Right atrium auricular region (tissue), 2 donors: Measurements from ENCODE around the gene C6orf136. TPM values are rescaled to one million over a fixed set of nuclear protein-coding genes. Genes with fewer than 3 reads are reported as not detected.
A peak's percentile ranks its signal among the peaks of the same experiment; 100 is the strongest.

Experiments used
- DNase-seq: peaks from one replicate; pipeline ENCODE4 v3.0.0-alpha.2; 2019; ENCODE audit warnings: low spot score
- H3K27ac ChIP-seq, 2 donors: fragments of 200-600 bp; sonication (generic); 1 replicate in 1 of 2; 2 replicates in 1 of 2; pipeline ENCODE4 v1.5.1; 2016 to 2019
- H3K27me3 ChIP-seq, 2 donors: fragments of 200-600 bp; sonication (generic); one replicate each; pipeline versions ENCODE4 v1.5.1 to v1.6.0; 2017 to 2019
- H3K36me3 ChIP-seq: fragments of 200-600 bp; sonication (generic); one replicate; pipeline ENCODE4 v1.5.1; 2016
- H3K4me1 ChIP-seq, 2 donors: fragments of 200-600 bp; sonication (generic); one replicate each; pipeline versions ENCODE4 v1.5.1 to v1.6.0; 2017 to 2019
- H3K4me3 ChIP-seq, 2 donors: fragments of 200-600 bp; sonication (generic); 1 replicate in 1 of 2; 2 replicates in 1 of 2; pipeline ENCODE4 v1.5.1; 2017 to 2019; ENCODE audit warnings: mild to moderate bottlenecking in 1 of 2, moderate library complexity in 1 of 2
- H3K9me3 ChIP-seq, 2 donors: fragments of 200-600 bp; sonication (generic); one replicate each; pipeline ENCODE4 v1.5.1; 2019
- total RNA-seq, 2 donors: library from RNA; depleted of rRNA; stranded (reverse); fragments of >200 nt; gene quantifications; one replicate each; pipeline ENCODE4 v1.1.0, GENCODE V29; 2016
- TF ChIP-seq, protein P1 (sequence below), 2 donors: fragments of 200-600 bp; sonication (generic); IDR thresholded peaks; one replicate each; pipeline ENCODE4 v1.5.1; 2019; ENCODE audit warnings: antibody characterized with exemption in 2 of 2

The C6orf136 gene
- total RNA-seq, 2 donors from 2014 or later: 28.3 to 29.4 TPM

DNA sequence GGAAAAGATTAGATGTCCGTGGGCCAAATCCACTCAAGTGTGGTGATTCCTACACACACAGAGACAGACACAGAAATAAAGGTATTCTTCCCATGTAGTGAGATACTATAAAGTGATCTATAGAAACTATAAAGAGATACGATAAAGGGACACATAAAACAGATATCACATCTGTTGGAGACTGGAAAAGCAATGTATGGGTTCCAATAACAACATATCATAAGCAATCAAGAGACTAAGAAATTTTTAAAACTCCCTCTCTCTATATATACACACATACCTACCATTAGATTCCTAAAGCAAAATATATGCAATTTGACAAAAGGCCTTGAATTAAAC, 35.1 kb upstream of the C6orf136 start:
- H3K27ac ChIP-seq: no peak overlapping the region
- H3K9me3 ChIP-seq: no peaks in the 10 kb centered on the region
- no peak overlapping the region for H3K4me3 ChIP-seq
- no peak for DNase-seq
- H3K4me1 ChIP-seq: peaks cover 0 to 54% of the 10 kb centered on the region in 2 donors
- H3K27me3 ChIP-seq: no peaks in the 10 kb centered on the region
- TF ChIP-seq, protein P1, sequence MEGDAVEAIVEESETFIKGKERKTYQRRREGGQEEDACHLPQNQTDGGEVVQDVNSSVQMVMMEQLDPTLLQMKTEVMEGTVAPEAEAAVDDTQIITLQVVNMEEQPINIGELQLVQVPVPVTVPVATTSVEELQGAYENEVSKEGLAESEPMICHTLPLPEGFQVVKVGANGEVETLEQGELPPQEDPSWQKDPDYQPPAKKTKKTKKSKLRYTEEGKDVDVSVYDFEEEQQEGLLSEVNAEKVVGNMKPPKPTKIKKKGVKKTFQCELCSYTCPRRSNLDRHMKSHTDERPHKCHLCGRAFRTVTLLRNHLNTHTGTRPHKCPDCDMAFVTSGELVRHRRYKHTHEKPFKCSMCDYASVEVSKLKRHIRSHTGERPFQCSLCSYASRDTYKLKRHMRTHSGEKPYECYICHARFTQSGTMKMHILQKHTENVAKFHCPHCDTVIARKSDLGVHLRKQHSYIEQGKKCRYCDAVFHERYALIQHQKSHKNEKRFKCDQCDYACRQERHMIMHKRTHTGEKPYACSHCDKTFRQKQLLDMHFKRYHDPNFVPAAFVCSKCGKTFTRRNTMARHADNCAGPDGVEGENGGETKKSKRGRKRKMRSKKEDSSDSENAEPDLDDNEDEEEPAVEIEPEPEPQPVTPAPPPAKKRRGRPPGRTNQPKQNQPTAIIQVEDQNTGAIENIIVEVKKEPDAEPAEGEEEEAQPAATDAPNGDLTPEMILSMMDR (IDR thresholded peaks at IDR 0.05): no peak
- H3K36me3 ChIP-seq: peaks cover 40% of the 10 kb centered on the region

DNA sequence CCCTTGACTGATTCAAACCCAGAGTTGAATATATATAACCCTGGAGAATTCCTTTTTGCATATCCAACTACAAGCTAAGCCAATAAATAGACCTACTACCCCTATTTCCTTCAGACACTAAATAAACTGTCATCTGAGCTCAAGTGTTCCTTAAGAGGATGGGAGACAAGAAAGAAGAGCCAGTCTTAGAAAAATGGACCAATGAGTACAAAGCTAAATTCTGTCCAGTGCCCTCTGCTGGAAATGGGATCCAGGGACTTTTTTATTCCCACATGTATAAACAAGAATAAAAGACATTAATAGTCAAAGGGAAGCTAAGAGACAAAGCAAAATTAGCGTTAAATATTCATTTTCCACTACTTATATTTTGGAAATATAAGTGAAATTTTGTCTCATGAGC, 34.7 kb upstream of the C6orf136 start:
- peaks cover 38% of the 10 kb centered on the region for H3K36me3 ChIP-seq
- peaks cover 0 to 54% of the 10 kb centered on the region in 2 donors for H3K4me1 ChIP-seq
- TF ChIP-seq, protein P1 (IDR thresholded peaks at IDR 0.05): peak in 1 of 2 donors; percentile 41
- peak overlapping the region; percentile 25 to 97 for H3K27ac ChIP-seq
- H3K27me3 ChIP-seq: no peaks in the 10 kb centered on the region
- DNase-seq: no peak
- no peaks in the 10 kb centered on the region for H3K9me3 ChIP-seq
- no peak overlapping the region for H3K4me3 ChIP-seq

DNA sequence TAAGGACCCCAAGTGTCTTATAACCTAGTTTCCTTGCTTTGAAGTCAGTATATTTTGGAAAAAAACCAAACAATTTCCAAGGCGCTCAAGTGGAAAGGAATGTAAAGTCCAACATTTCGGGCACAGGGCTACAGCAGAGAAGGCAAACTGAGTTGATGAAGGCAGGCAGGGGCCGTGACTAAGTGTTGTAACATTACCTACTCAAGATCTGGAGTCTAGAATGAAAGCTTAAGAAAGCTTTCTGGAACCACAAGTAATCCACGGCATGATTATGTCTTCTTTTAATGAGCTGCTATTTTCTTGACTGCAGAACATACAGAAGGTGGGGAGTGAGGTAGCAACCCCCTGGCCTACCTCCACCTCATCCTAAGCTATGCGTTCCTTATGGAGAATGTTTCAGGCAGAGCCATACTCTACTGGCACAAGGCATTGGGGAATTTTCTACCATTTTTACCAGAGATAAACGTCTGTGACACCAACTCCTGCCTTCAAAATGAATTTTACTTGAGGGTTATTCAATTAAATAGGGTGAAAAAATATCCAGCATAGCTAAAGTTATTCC, 34.2 kb upstream of the C6orf136 start:
- Histone ChIP-seq H3K27me3 (no peaks in the 10 kb centered on the region), H3K9me3 (no peaks in the 10 kb centered on the region), H3K4me1 (peaks cover 0 to 54% of the 10 kb centered on the region in 2 donors), H3K27ac (peak overlapping the region; percentile 25 to 97), H3K36me3 (peaks cover 32% of the 10 kb centered on the region), H3K4me3 (no peak overlapping the region)
- TF ChIP-seq, protein P1 (IDR thresholded peaks at IDR 0.05): no peak
- DNase-seq: no peak

DNA sequence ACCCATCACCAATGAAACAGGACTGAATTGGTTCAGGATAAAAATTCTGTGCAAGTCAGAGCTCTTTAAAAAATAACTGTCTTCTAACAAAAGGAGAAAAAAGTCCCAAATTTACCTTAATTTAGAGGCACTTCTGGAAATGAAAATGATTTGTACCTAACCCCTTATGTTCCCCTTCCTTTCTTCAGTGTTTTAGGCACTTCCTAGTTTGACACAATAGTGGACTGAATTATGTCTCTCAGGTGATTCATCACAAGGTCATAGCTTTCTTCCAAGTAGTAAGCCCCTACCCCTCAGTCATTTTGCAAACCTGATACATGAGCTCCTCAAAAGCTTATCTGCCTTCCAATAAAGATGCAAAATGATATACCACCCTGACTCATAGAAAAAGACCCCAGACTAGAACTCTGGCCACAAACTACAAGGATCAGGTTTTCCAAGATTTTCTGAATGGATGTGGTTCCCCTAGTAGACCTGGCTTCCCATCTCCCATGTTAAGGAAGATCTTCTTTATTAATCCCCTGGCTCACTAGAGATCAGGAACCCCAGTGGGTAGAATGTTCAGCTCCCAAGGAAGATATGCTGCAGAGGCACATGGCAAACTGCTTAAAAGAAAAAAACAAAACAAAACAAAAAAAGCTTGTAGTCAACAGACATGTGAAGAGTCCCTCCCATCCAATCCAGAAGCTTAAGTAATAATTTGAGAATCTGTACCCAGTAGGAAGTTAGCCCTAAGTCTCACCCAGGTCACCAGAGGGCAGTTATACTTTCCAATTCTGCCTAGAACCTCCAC, 33.5 kb upstream of the C6orf136 start:
- Histone ChIP-seq H3K27me3 (no peaks in the 10 kb centered on the region), H3K4me3 (no peak overlapping the region), H3K4me1 (peaks cover 0 to 58% of the 10 kb centered on the region in 2 donors), H3K9me3 (no peaks in the 10 kb centered on the region), H3K36me3 (peaks cover 25% of the 10 kb centered on the region), H3K27ac (peak overlapping the region; percentile 97)
- DNase-seq: no peak
- TF ChIP-seq, protein P1 (IDR thresholded peaks at IDR 0.05): no peak

DNA sequence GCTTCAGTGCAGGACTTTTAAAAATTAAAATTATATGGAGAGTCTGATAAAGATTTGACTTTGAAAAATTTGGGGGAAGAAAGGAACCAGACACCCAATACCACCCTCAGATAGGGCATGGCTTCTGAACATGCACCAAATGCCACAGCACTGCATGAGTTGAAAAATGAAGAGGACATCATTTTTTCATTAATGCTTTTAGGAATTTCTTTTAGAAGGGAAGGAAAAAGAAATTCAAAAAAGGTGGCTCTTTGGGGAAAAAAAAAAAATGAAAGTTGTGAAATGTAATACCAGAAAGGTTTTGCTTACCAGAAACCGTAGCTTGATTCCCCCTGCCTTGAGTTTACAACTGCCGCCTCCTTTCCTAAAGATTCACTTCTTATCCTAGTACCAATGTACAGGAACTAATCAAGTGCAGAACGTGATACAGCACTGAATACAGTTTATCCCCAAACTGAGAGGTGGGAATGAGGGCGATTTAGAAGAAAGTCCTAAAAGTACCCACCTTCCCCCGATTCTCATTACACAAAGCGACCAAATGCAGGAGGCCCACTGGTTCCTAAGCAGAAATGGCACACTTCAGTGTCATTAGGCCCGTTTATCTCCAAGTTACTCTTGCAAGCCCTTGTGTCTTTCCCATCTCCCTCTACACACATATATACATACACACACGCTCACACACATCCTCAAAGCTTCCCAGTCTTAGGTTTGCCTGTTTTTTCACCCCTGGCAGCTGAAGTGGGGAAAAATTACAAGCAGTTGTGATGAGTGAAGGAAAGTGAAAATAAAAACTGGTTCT, 32.7 kb upstream of the C6orf136 start:
- no peaks in the 10 kb centered on the region for H3K27me3 ChIP-seq
- H3K9me3 ChIP-seq: no peaks in the 10 kb centered on the region
- H3K36me3 ChIP-seq: peaks cover 18% of the 10 kb centered on the region
- H3K4me3 ChIP-seq: peak overlapping the region; percentile 78 to 95
- TF ChIP-seq, protein P1 (IDR thresholded peaks at IDR 0.05): no peak
- peaks cover 0 to 66% of the 10 kb centered on the region in 2 donors for H3K4me1 ChIP-seq
- peak overlapping the region; percentile 97 for H3K27ac ChIP-seq
- no peak for DNase-seq
